Muscle layer of colon (tissue), 2 donors: Measurements from ENCODE around the gene LINGO1.

Experiments used
- H3K27ac ChIP-seq: one replicate; pipeline ENCODE4 v1.7.0; 2013; ENCODE audit warnings: low read depth, mild to moderate bottlenecking, low read length, moderate library complexity
- H3K27me3 ChIP-seq, 2 donors: one replicate each; pipeline ENCODE4 v1.7.0; 2013; ENCODE audit warnings: low read length in 2 of 2, mild to moderate bottlenecking in 2 of 2; ENCODE audit not compliant: insufficient read depth in 2 of 2, control insufficient read depth in 1 of 2
- H3K36me3 ChIP-seq: one replicate; pipeline ENCODE4 v1.7.0; 2013; ENCODE audit warnings: mild to moderate bottlenecking, low read length; ENCODE audit not compliant: insufficient read depth
- H3K4me1 ChIP-seq: one replicate; pipeline ENCODE4 v1.7.0; 2013; ENCODE audit warnings: mild to moderate bottlenecking, low read length; ENCODE audit not compliant: insufficient read depth
- H3K4me3 ChIP-seq, 2 donors: one replicate each; pipeline ENCODE4 v1.7.0; 2013; ENCODE audit warnings: low read length in 2 of 2, low read depth in 1 of 2, mild to moderate bottlenecking in 1 of 2, moderate library complexity in 1 of 2
- H3K9ac ChIP-seq: one replicate; pipeline ENCODE4 v1.7.0; 2013; ENCODE audit warnings: low read length
- H3K9me3 ChIP-seq: one replicate; pipeline ENCODE4 v1.7.0; 2013; ENCODE audit warnings: mild to moderate bottlenecking, low read length
- donor health status: abdominal sarcoma.
- donor health status: Adenocarcinoma of cecum.

Gene LINGO1

GRCh38 chr15:77572186-77572585, 60.5 kb downstream of the LINGO1 start:
- Histone ChIP-seq H3K4me1 (peaks cover 3% of the 10 kb centered on the region), H3K9ac (no peak overlapping the region), H3K4me3 (no peak overlapping the region), H3K27me3 (no peaks in the 10 kb centered on the region), H3K36me3 (no peaks in the 10 kb centered on the region), H3K9me3 (no peaks in the 10 kb centered on the region), H3K27ac (no peak overlapping the region)

- no peaks in the 10 kb centered on the region for H3K9me3 ChIP-seq
- no peak overlapping the region for H3K27ac ChIP-seq
- peaks cover 3% of the 10 kb centered on the region for H3K4me1 ChIP-seq
- H3K9ac ChIP-seq: no peak overlapping the region
- no peak overlapping the region for H3K4me3 ChIP-seq
- no peaks in the 10 kb centered on the region for H3K27me3 ChIP-seq
- no peaks in the 10 kb centered on the region for H3K36me3 ChIP-seq
These were observed 61.0 kb downstream of the LINGO1 start for GRCh38 chr15:77571741-77572140.

- Histone ChIP-seq H3K9ac (no peak overlapping the region), H3K9me3 (no peaks in the 10 kb centered on the region), H3K27me3 (no peaks in the 10 kb centered on the region), H3K27ac (no peak overlapping the region), H3K4me3 (no peak overlapping the region), H3K4me1 (peaks cover 3% of the 10 kb centered on the region), H3K36me3 (no peaks in the 10 kb centered on the region)
These were observed 61.5 kb downstream of the LINGO1 start for GRCh38 chr15:77571181-77571580.

- H3K9ac ChIP-seq: no peak overlapping the region
- H3K27me3 ChIP-seq: no peaks in the 10 kb centered on the region
- H3K4me3 ChIP-seq: peak overlapping the region in 1 of 2 donors; percentile 29
- no peaks in the 10 kb centered on the region for H3K9me3 ChIP-seq
- peaks cover 3% of the 10 kb centered on the region for H3K4me1 ChIP-seq
- H3K36me3 ChIP-seq: no peaks in the 10 kb centered on the region
- H3K27ac ChIP-seq: no peak overlapping the region
These were observed 63.0 kb downstream of the LINGO1 start for GRCh38 chr15:77569729-77570125.

- Histone ChIP-seq H3K27ac (no peak overlapping the region), H3K4me3 (peak overlapping the region in 1 of 2 donors; percentile 29)
These were observed 63.6 kb downstream of the LINGO1 start for GRCh38 chr15:77568973-77569728.

GRCh38 chr15:77568014-77568972, 64.4 kb downstream of the LINGO1 start:
- Histone ChIP-seq H3K9ac (no peak overlapping the region), H3K27ac (no peak overlapping the region)

More at GRCh38 chr15:77568973-77569728, 63.6 kb downstream of the LINGO1 start:
- H3K9ac ChIP-seq: no peak overlapping the region
- H3K27me3 ChIP-seq: no peaks in the 10 kb centered on the region
- H3K4me1 ChIP-seq: peaks cover 3% of the 10 kb centered on the region
- no peaks in the 10 kb centered on the region for H3K9me3 ChIP-seq
- no peaks in the 10 kb centered on the region for H3K36me3 ChIP-seq

GRCh38 chr15:77567202-77567601, 65.5 kb downstream of the LINGO1 start:
- Histone ChIP-seq H3K27ac (no peak overlapping the region), H3K9me3 (no peaks in the 10 kb centered on the region), H3K27me3 (no peaks in the 10 kb centered on the region), H3K9ac (no peak overlapping the region), H3K4me1 (peaks cover 3% of the 10 kb centered on the region), H3K4me3 (no peak overlapping the region), H3K36me3 (no peaks in the 10 kb centered on the region)

More at GRCh38 chr15:77568014-77568972, 64.4 kb downstream of the LINGO1 start:
- no peak overlapping the region for H3K4me3 ChIP-seq
- no peaks in the 10 kb centered on the region for H3K36me3 ChIP-seq
- H3K4me1 ChIP-seq: peaks cover 3% of the 10 kb centered on the region
- H3K9me3 ChIP-seq: no peaks in the 10 kb centered on the region
- H3K27me3 ChIP-seq: no peaks in the 10 kb centered on the region

GRCh38 chr15:77566092-77566491, 66.6 kb downstream of the LINGO1 start:
- H3K36me3 ChIP-seq: no peaks in the 10 kb centered on the region
- no peaks in the 10 kb centered on the region for H3K9me3 ChIP-seq
- H3K9ac ChIP-seq: no peak overlapping the region
- no peak overlapping the region for H3K4me3 ChIP-seq
- H3K27me3 ChIP-seq: no peaks in the 10 kb centered on the region
- no peak overlapping the region for H3K27ac ChIP-seq
- peaks cover 3% of the 10 kb centered on the region for H3K4me1 ChIP-seq

GRCh38 chr15:77565378-77565915, 67.3 kb downstream of the LINGO1 start:
- Histone ChIP-seq H3K27me3 (no peaks in the 10 kb centered on the region), H3K9me3 (no peaks in the 10 kb centered on the region), H3K4me3 (no peak overlapping the region), H3K9ac (no peak overlapping the region), H3K27ac (no peak overlapping the region), H3K4me1 (peaks cover 3% of the 10 kb centered on the region), H3K36me3 (no peaks in the 10 kb centered on the region)

GRCh38 chr15:77564938-77565337, 67.8 kb downstream of the LINGO1 start:
- no peak overlapping the region for H3K9ac ChIP-seq
- no peak overlapping the region for H3K27ac ChIP-seq
- no peaks in the 10 kb centered on the region for H3K9me3 ChIP-seq
- H3K27me3 ChIP-seq: no peaks in the 10 kb centered on the region
- no peaks in the 10 kb centered on the region for H3K36me3 ChIP-seq
- H3K4me1 ChIP-seq: peaks cover 3% of the 10 kb centered on the region
- H3K4me3 ChIP-seq: no peak overlapping the region

- H3K36me3 ChIP-seq: no peaks in the 10 kb centered on the region
- no peaks in the 10 kb centered on the region for H3K4me1 ChIP-seq
- no peaks in the 10 kb centered on the region for H3K9me3 ChIP-seq
- no peak overlapping the region for H3K4me3 ChIP-seq
- no peak overlapping the region for H3K27ac ChIP-seq
- H3K9ac ChIP-seq: no peak overlapping the region
- no peaks in the 10 kb centered on the region for H3K27me3 ChIP-seq
These were observed 68.4 kb downstream of the LINGO1 start for GRCh38 chr15:77564341-77564740.
